GM21529 (cell line): ENCODE measurements around the gene FHIP1B.
A peak's percentile ranks its signal among the peaks of the same experiment; 100 is the strongest.
"Not testable (repeated sequence)": the region's sequence is repeated elsewhere in the genome, so short reads cannot be mapped to it uniquely, and the experiment has no call there.

ENCODE experiments used
- ATAC-seq: cut with Tn5 transposase; IDR thresholded peaks from one replicate; pipeline ENCODE4 v1.9.1; 2021; ENCODE audit not compliant: unreplicated experiment

FHIP1B gene

GRCh38 chr11:6234387-6235107, at the start of gene FHIP1B:
Gene FHIP1B (minus strand): TSS chr11:6234636. CDS start chr11:6224516, 10,120 bp downstream.
- ATAC-seq = peak; percentile 95

GRCh38 chr11:6283453-6284023, 49.1 kb upstream of the FHIP1B start:
- no peak for ATAC-seq

- ATAC-seq = not testable (repeated sequence)
Measured at GRCh38 chr11:6280809-6281208, 46.4 kb upstream of the FHIP1B start.

GRCh38 chr11:6273188-6273587, 38.8 kb upstream of the FHIP1B start:
- ATAC-seq = no peak

GRCh38 chr11:6271598-6271997, 37.2 kb upstream of the FHIP1B start:
- ATAC-seq = no peak

GRCh38 chr11:6270584-6271246, 36.3 kb upstream of the FHIP1B start:
- ATAC-seq = no peak

- ATAC-seq = no peak
Measured at GRCh38 chr11:6269994-6270393, 35.6 kb upstream of the FHIP1B start.

GRCh38 chr11:6268820-6269219, 34.4 kb upstream of the FHIP1B start:
- no peak for ATAC-seq

GRCh38 chr11:6263662-6264061, 29.2 kb upstream of the FHIP1B start:
- ATAC-seq = no peak

- ATAC-seq = no peak
Measured at GRCh38 chr11:6260207-6260726, 25.8 kb upstream of the FHIP1B start.

GRCh38 chr11:6258571-6259081, 24.2 kb upstream of the FHIP1B start:
- no peak for ATAC-seq

- no peak for ATAC-seq
Measured at GRCh38 chr11:6258141-6258540, 23.7 kb upstream of the FHIP1B start.

GRCh38 chr11:6253197-6253596, 18.8 kb upstream of the FHIP1B start:
- peak; percentile 61 for ATAC-seq

GRCh38 chr11:6251990-6252473, 17.6 kb upstream of the FHIP1B start:
- no peak for ATAC-seq

GRCh38 chr11:6251120-6251733, 16.8 kb upstream of the FHIP1B start:
- ATAC-seq = peak; percentile 61

GRCh38 chr11:6249770-6250555, 15.5 kb upstream of the FHIP1B start:
- no peak for ATAC-seq

- ATAC-seq = not testable (repeated sequence)
Measured at GRCh38 chr11:6248897-6249296, 14.5 kb upstream of the FHIP1B start.

- no peak for ATAC-seq
Measured at GRCh38 chr11:6248248-6248647, 13.8 kb upstream of the FHIP1B start.

GRCh38 chr11:6245536-6245935, 11.1 kb upstream of the FHIP1B start:
- ATAC-seq = no peak

GRCh38 chr11:6241316-6241715, 6.9 kb upstream of the FHIP1B start:
- ATAC-seq = no peak
